GM18519 (cell line): ENCODE results near the gene HMCN2.
"Not testable (repeated sequence)": the region's sequence is repeated elsewhere in the genome, so short reads cannot be mapped to it uniquely, and the experiment has no call there.

Experiments
- ATAC-seq: cut with Tn5 transposase; IDR thresholded peaks from one replicate; pipeline ENCODE4 v1.9.1; 2021; ENCODE audit warnings: mild to moderate bottlenecking, moderate library complexity; ENCODE audit not compliant: unreplicated experiment, low FRiP score

Gene HMCN2

GRCh38 chr9:130237763-130238524 is 27.6 kb upstream of the HMCN2 start:
- no peak for ATAC-seq

- no peak for ATAC-seq
Observed at GRCh38 chr9:130239363-130239695, 26.2 kb upstream of the HMCN2 start.

- no peak for ATAC-seq
Observed at GRCh38 chr9:130239741-130240241, 25.8 kb upstream of the HMCN2 start.

- no peak for ATAC-seq
Observed at GRCh38 chr9:130240410-130241197, 25.0 kb upstream of the HMCN2 start.

GRCh38 chr9:130241198-130241535 is 24.4 kb upstream of the HMCN2 start:
- ATAC-seq = no peak

GRCh38 chr9:130242270-130243014 is 23.1 kb upstream of the HMCN2 start:
- no peak for ATAC-seq

GRCh38 chr9:130243015-130243881 is 22.3 kb upstream of the HMCN2 start:
- no peak for ATAC-seq

GRCh38 chr9:130243882-130244170 is 21.7 kb upstream of the HMCN2 start:
- ATAC-seq = no peak

GRCh38 chr9:130244548-130245165 is 20.9 kb upstream of the HMCN2 start:
- no peak for ATAC-seq

- ATAC-seq = no peak
Observed at GRCh38 chr9:130245474-130245873, 20.1 kb upstream of the HMCN2 start.

- no peak for ATAC-seq
Observed at GRCh38 chr9:130246126-130246525, 19.4 kb upstream of the HMCN2 start.

- no peak for ATAC-seq
Observed at GRCh38 chr9:130254747-130255630, 10.6 kb upstream of the HMCN2 start.

- ATAC-seq = no peak
Observed at GRCh38 chr9:130255631-130256134, 9.9 kb upstream of the HMCN2 start.

- ATAC-seq = no peak
Observed at GRCh38 chr9:130256644-130257043, 8.9 kb upstream of the HMCN2 start.

- not testable (repeated sequence) for ATAC-seq
Observed at GRCh38 chr9:130258137-130258536, 7.4 kb upstream of the HMCN2 start.

- ATAC-seq = no peak
Observed at GRCh38 chr9:130259044-130259443, 6.5 kb upstream of the HMCN2 start.

- no peak for ATAC-seq
Observed at GRCh38 chr9:130260816-130261765, 4.5 kb upstream of the HMCN2 start.
